Measurements from ENCODE around the gene TNRC6B.

Gene TNRC6B

GRCh38 chr22:40175611-40176244 is 2.0 kb upstream of the TNRC6B start:
- Mint-ChIP-seq H3K27ac (peak overlapping the region; percentile 32 to 95 (median 46)), H3K9me3 (no peaks in the 10 kb centered on the region), H3K4me1 (peaks cover 40% of the 10 kb centered on the region), H3K27me3 (ENCODE audit: low read depth) (no peaks in the 10 kb centered on the region), H3K4me3 (peak overlapping the region; percentile 49 to 65 (median 60)), H3K36me3 (ENCODE audit: low read depth) (no peaks in the 10 kb centered on the region)
- TF ChIP-seq CTCF (IDR thresholded peaks at IDR 0.05; ENCODE audit: unreplicated experiment in 3 of 3) = no peak

- no peak for TF ChIP-seq CTCF (IDR thresholded peaks at IDR 0.05; ENCODE audit: unreplicated experiment in 3 of 3)
- H3K27me3 Mint-ChIP-seq (ENCODE audit: low read depth) = no peaks in the 10 kb centered on the region
- peak overlapping the region; percentile 94 to 97 (median 95) for H3K27ac Mint-ChIP-seq
- H3K4me1 Mint-ChIP-seq = peaks cover 43% of the 10 kb centered on the region
- H3K9me3 Mint-ChIP-seq = no peaks in the 10 kb centered on the region
- peak overlapping the region; percentile 86 to 93 (median 92) for H3K4me3 Mint-ChIP-seq
- no peaks in the 10 kb centered on the region for H3K36me3 Mint-ChIP-seq (ENCODE audit: low read depth)
These were observed 596 bp upstream of the TNRC6B start for GRCh38 chr22:40176921-40177737.

- Mint-ChIP-seq H3K9me3 (no peaks in the 10 kb centered on the region), H3K27me3 (ENCODE audit: low read depth) (no peaks in the 10 kb centered on the region), H3K36me3 (ENCODE audit: low read depth) (no peaks in the 10 kb centered on the region), H3K27ac (peak overlapping the region; percentile 94 to 97 (median 95)), H3K4me1 (peaks cover 58% of the 10 kb centered on the region), H3K4me3 (peak overlapping the region; percentile 86 to 93 (median 92))
- no peak for TF ChIP-seq CTCF (IDR thresholded peaks at IDR 0.05; ENCODE audit: unreplicated experiment in 3 of 3)
These were observed 988 bp downstream of the TNRC6B start for GRCh38 chr22:40178417-40179409.

- TF ChIP-seq CTCF (IDR thresholded peaks at IDR 0.05; ENCODE audit: unreplicated experiment in 3 of 3) = no peak
- no peaks in the 10 kb centered on the region for H3K9me3 Mint-ChIP-seq
- H3K36me3 Mint-ChIP-seq (ENCODE audit: low read depth) = peaks cover 5% of the 10 kb centered on the region
- peak overlapping the region; percentile 86 to 93 (median 92) for H3K4me3 Mint-ChIP-seq
- peak overlapping the region; percentile 94 to 97 (median 95) for H3K27ac Mint-ChIP-seq
- no peaks in the 10 kb centered on the region for H3K27me3 Mint-ChIP-seq (ENCODE audit: low read depth)
- peaks cover 63% of the 10 kb centered on the region for H3K4me1 Mint-ChIP-seq
These were observed 1.8 kb downstream of the TNRC6B start for GRCh38 chr22:40179526-40179925.

- H3K36me3 Mint-ChIP-seq (ENCODE audit: low read depth) = peaks cover 10% of the 10 kb centered on the region
- no peaks in the 10 kb centered on the region for H3K9me3 Mint-ChIP-seq
- H3K4me1 Mint-ChIP-seq = peaks cover 68% of the 10 kb centered on the region
- H3K27ac Mint-ChIP-seq = peak overlapping the region; percentile 31 to 95 (median 75)
- no peaks in the 10 kb centered on the region for H3K27me3 Mint-ChIP-seq (ENCODE audit: low read depth)
- H3K4me3 Mint-ChIP-seq = peak overlapping the region; percentile 86 to 93 (median 92)
- no peak for TF ChIP-seq CTCF (IDR thresholded peaks at IDR 0.05; ENCODE audit: unreplicated experiment in 3 of 3)
These were observed 2.7 kb downstream of the TNRC6B start for GRCh38 chr22:40180403-40180802.

All from nephron (organoid).